Uterus (tissue), 4 donors: ENCODE measurements around the gene PTPRD. TPM values are rescaled to one million over a fixed set of nuclear protein-coding genes. Genes with fewer than 3 reads are reported as not detected.

Experiments used
- DNase-seq, 2 donors: peaks; one replicate each; pipeline ENCODE4 v3.0.0-alpha.2; 2019 to 2020
- H3K27ac ChIP-seq, 2 donors: fragments of 200-600 bp; sonication (generic); 1 replicate in 1 of 2; 2 replicates in 1 of 2; pipeline ENCODE4 v1.5.1; 2016 to 2018
- H3K27me3 ChIP-seq, 2 donors: fragments of 200-600 bp; sonication (generic); one replicate each; pipeline ENCODE4 v1.5.1; 2018 to 2019; ENCODE audit warnings: control low read depth in 1 of 2
- H3K36me3 ChIP-seq, 2 donors: fragments of 200-600 bp; sonication (generic); one replicate each; pipeline ENCODE4 v1.5.1; 2019; ENCODE audit warnings: control low read depth in 1 of 2
- H3K4me1 ChIP-seq, 2 donors: fragments of 200-600 bp; sonication (generic); one replicate each; pipeline ENCODE4 v1.5.1; 2018 to 2019; ENCODE audit warnings: control low read depth in 1 of 2
- H3K4me3 ChIP-seq, 2 donors: fragments of 200-600 bp; sonication (generic); 1 replicate in 1 of 2; 2 replicates in 1 of 2; pipeline ENCODE4 v1.5.1; 2018 to 2019; ENCODE audit warnings: mild to moderate bottlenecking in 1 of 2
- H3K9me3 ChIP-seq, 2 donors: fragments of 200-600 bp; sonication (generic); one replicate each; pipeline ENCODE4 v1.5.1; 2019; ENCODE audit warnings: control low read depth in 1 of 2
- POLR2A ChIP-seq, 2 donors: fragments of 450-650 bp; IDR thresholded peaks; one replicate each; pipeline ENCODE4 v1.6.1; 2016; ENCODE audit warnings: antibody characterized with exemption in 2 of 2, mild to moderate bottlenecking in 1 of 2, moderate library complexity in 1 of 2
- intact Hi-C: fragments of 100-400 bp; cut with DNase I; formaldehyde crosslinking; loops from one replicate; pipeline ENCODE4 v1.15.1; 2023; ENCODE audit warnings: low total_unique reads
- total RNA-seq, 4 donors: library from RNA; depleted of rRNA in 3 of 4; stranded (reverse); fragments of >200 nt in 3 of 4; gene quantifications; one replicate each; pipeline versions ENCODE4 v1.1.0 to v1.2.4, GENCODE V29; 2014 to 2023
- TF ChIP-seq, protein P1 (sequence below), 4 experiments: fragments of 200-600 bp in 2 of 4; fragments of 450-650 bp in 2 of 4; sonication (generic) in 2 of 4; IDR thresholded peaks; one replicate each; pipeline ENCODE4 v1.5.1; 2016 to 2019; ENCODE audit warnings: antibody characterized with exemption in 4 of 4, mild to moderate bottlenecking in 2 of 4, moderate library complexity in 1 of 4
- donor health status: DM: yes; HTN: yes; CAD: no.

PTPRD gene
- total RNA-seq, 4 donors from 2014 or later = 1.2 to 136 (median 26.4) TPM

DNA sequence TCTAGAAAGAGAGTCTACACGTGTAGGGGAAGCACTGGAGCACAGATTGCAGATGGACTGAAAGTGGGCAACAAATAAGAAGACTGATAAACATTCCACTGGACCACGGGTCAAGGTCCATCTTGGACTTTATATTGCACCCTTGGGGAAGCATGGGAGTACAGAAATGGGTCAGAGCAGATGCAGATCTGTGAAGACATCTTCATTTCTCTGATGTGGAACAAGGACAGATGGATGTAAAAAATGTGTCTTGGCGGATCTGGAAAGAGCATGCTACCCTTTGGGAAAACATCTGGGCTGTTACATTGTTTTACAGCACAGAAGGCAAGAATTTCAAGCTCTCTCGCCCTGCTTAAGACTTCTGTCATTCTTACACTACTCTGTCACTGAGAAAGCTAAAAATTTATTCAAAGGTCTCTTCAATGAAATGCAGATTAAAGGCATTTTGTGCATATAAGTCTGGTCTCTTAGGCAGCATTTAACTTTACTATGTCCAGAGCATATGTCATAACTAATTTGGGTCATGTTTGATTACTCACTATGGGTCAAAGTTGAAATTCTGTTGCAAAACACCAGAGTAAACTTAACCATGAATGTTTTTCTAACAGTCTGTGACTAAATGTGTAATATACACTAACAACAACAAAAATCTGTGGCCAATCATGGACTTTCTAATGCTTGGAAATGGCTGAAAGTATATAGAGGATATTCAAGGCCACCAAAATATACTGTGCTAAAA lies 2056.9 kb downstream of the PTPRD start:
- H3K9me3 ChIP-seq = no peaks in the 10 kb centered on the region
- no peak overlapping the region for H3K4me3 ChIP-seq
- TF ChIP-seq, protein P1, sequence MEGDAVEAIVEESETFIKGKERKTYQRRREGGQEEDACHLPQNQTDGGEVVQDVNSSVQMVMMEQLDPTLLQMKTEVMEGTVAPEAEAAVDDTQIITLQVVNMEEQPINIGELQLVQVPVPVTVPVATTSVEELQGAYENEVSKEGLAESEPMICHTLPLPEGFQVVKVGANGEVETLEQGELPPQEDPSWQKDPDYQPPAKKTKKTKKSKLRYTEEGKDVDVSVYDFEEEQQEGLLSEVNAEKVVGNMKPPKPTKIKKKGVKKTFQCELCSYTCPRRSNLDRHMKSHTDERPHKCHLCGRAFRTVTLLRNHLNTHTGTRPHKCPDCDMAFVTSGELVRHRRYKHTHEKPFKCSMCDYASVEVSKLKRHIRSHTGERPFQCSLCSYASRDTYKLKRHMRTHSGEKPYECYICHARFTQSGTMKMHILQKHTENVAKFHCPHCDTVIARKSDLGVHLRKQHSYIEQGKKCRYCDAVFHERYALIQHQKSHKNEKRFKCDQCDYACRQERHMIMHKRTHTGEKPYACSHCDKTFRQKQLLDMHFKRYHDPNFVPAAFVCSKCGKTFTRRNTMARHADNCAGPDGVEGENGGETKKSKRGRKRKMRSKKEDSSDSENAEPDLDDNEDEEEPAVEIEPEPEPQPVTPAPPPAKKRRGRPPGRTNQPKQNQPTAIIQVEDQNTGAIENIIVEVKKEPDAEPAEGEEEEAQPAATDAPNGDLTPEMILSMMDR (IDR thresholded peaks at IDR 0.05) = no peak
- H3K4me1 ChIP-seq = no peaks in the 10 kb centered on the region
- no peaks in the 10 kb centered on the region for H3K27me3 ChIP-seq
- no peak for DNase-seq
- H3K36me3 ChIP-seq = no peaks in the 10 kb centered on the region
- H3K27ac ChIP-seq = no peak overlapping the region
- intact Hi-C loops = no loop called here

DNA sequence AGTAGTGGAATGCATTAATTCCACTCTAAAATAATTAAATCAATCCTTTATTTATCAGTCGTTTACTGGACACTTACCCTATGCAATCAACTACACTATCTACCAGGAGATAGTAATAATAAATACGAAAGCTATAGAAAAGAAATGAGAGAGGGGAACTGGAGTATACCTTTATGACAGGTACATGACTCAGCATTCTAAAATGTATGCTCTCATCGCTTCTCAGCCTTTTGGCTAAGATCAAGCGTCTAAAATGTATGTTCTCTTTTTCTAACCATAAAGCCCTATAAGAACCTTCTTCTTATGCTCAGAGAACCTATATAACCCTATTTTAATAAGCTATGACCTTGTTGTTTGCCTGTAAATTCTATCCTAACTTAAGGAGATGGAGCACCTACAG lies 2059.4 kb downstream of the PTPRD start:
- intact Hi-C loops = no loop called here
- TF ChIP-seq, protein P1 (IDR thresholded peaks at IDR 0.05) = no peak
- no peak for TF ChIP-seq POLR2A (IDR thresholded peaks at IDR 0.05)
- no peaks in the 10 kb centered on the region for H3K27me3 ChIP-seq

DNA sequence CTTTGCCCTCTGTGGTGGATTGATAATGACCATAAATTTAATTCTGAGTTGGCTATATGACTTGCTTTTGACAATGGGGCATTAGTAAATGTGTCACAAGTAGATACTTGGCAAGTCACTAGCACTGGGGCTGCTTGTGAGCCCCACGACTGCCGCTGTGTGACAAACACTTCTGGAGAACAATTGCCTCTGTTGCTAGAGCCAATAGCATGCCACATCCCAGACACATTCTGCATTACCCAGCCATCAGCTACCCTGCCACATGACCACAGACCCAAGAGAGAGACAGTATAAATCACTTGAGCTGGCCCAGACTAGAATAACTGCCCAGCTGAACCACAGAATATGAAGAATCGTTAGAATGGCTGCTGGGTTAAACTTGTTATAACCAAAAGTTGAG lies 2060.1 kb downstream of the PTPRD start:
- H3K4me1 ChIP-seq = no peaks in the 10 kb centered on the region
- peaks cover 0 to 3% of the 10 kb centered on the region in 2 donors for H3K36me3 ChIP-seq
- no peaks in the 10 kb centered on the region for H3K9me3 ChIP-seq
- intact Hi-C loops = no loop called here
- H3K4me3 ChIP-seq = no peak overlapping the region
- H3K27ac ChIP-seq = no peak overlapping the region
- H3K27me3 ChIP-seq = no peaks in the 10 kb centered on the region
- no peak for DNase-seq
- TF ChIP-seq, protein P1 (IDR thresholded peaks at IDR 0.05) = no peak
- no peak for TF ChIP-seq POLR2A (IDR thresholded peaks at IDR 0.05)

More for the DNA sequence above, 2059.4 kb downstream of the PTPRD start:
- no peak overlapping the region for H3K27ac ChIP-seq
- peaks cover 0 to 3% of the 10 kb centered on the region in 2 donors for H3K36me3 ChIP-seq
- H3K9me3 ChIP-seq = no peaks in the 10 kb centered on the region
- no peak overlapping the region for H3K4me3 ChIP-seq
- DNase-seq = no peak
- H3K4me1 ChIP-seq = no peaks in the 10 kb centered on the region

DNA sequence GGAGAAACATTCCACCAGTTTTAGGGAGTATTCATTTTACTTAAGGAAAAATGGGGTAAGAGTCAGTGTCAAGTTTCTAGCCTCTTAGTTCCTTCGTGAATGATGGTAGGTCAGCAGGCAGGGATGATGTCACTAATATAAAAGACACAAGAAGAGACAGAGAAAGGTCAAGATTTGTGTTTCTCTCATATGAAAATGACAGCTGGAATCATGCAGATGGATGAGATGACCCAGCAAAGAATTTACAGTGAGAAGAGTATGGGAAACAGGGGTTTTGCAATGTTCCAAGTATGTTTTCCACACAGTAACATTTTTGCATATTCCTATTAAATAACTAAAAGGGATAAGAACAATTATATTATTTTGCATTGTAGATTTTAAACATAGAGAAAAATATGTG lies 2063.6 kb downstream of the PTPRD start:
- intact Hi-C loops = no loop called here
- no peak for DNase-seq
- no peak overlapping the region for H3K27ac ChIP-seq

DNA sequence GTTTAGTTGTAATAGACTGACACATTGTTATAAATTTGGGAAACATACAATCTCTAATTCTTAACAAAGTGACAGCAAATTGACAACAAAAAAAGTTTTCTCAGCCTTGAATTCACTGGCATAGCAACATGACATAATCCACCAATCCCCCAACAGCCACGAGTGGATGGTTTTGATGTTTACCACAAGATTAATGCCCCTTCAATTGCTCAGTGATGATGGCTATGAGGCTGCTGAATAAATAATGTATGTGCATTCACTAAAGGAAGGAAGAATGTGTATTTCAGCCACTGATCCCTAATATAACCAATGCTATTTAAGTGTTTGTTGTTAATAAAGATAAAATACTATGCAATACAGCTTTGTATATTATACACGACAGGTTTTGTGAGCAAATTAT lies 2069.6 kb downstream of the PTPRD start:
- Histone ChIP-seq H3K9me3 (no peaks in the 10 kb centered on the region), H3K4me3 (no peak overlapping the region), H3K27ac (no peak overlapping the region), H3K36me3 (no peaks in the 10 kb centered on the region), H3K4me1 (no peaks in the 10 kb centered on the region), H3K27me3 (no peaks in the 10 kb centered on the region)
- intact Hi-C loops = no loop called here
- no peak for TF ChIP-seq POLR2A (IDR thresholded peaks at IDR 0.05)
- TF ChIP-seq, protein P1 (IDR thresholded peaks at IDR 0.05) = no peak
- DNase-seq = no peak

More for the DNA sequence above, 2063.6 kb downstream of the PTPRD start:
- Histone ChIP-seq H3K4me3 (no peak overlapping the region), H3K4me1 (no peaks in the 10 kb centered on the region), H3K9me3 (no peaks in the 10 kb centered on the region), H3K27me3 (no peaks in the 10 kb centered on the region), H3K36me3 (peaks cover 0 to 3% of the 10 kb centered on the region in 2 donors)
- TF ChIP-seq POLR2A (IDR thresholded peaks at IDR 0.05) = no peak
- TF ChIP-seq, protein P1 (IDR thresholded peaks at IDR 0.05) = no peak
